ENCODE measurements around the gene CACNA2D3.

DNA sequence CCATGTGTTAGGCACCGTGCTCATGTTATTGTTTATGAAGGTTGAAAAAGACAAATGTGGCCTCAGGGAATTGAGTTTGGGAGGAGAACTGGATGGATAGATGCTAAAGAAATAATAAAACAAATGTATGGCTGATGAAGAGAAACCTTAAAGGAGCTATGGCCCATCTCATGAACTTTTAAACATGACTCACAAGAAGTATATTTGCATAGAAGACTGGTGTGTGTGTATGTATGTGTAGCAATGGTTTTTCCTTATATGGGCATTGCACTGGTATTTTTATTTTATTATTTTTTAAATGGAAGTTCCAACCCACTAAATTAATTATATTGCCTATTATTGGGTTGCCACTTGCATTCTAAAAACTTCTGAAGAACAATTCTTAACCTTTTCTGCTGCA lies 31.1 kb downstream of the CACNA2D3 start:
- TF ChIP-seq POLR2A (IDR thresholded peaks at IDR 0.05; ENCODE audit: low read length) (no peak), GATA1 (IDR thresholded peaks at IDR 0.05; ENCODE audit: low read depth, low read length) (no peak)
